Liver (tissue), 3 donors: ENCODE results near the gene LRRC55.

Source experiments
- CTCF ChIP-seq: fragments of 150-350 bp; IDR thresholded peaks from 2 replicates; pipeline ENCODE4 v1.5.1; 2017; ENCODE audit warnings: improper control_type of control experiment, low read depth, low read length; ENCODE audit not compliant: missing input control
- JUND ChIP-seq, 2 donors: IDR thresholded peaks; 2 replicates each; pipeline ENCODE4 v1.6.1; 2016; ENCODE audit warnings: antibody characterized with exemption in 2 of 2
- donor health status: healthy.
- donor health status: healthy.

GRCh38 chr11:57135020-57135751 is 46.6 kb upstream of the LRRC55 start:
- TF ChIP-seq CTCF, result no peak
- TF ChIP-seq JUND (IDR thresholded peaks at IDR 0.05), result no peak
